SJSA1 (cell line): ENCODE results near the gene SH3GL1. TPM values are rescaled to one million over a fixed set of nuclear protein-coding genes. Genes with fewer than 3 reads are reported as not detected.

Source experiments
- DNase-seq, 2 experiments: peaks; one replicate each; pipeline ENCODE4 v3.0.0-alpha.2; 2015 to 2020; ENCODE audit warnings: low spot score in 2 of 2, low read depth in 1 of 2
- H3K27ac ChIP-seq: fragments of 250-450 bp; sonication (Bioruptor Pico); 2 replicates; pipeline ENCODE4 v1.5.1; 2020; ENCODE audit warnings: mild to moderate bottlenecking, moderate library complexity
- H3K27me3 ChIP-seq: fragments of 250-450 bp; sonication (Bioruptor Pico); replicated peaks from 2 replicates; pipeline ENCODE4 v1.5.1; 2020; ENCODE audit warnings: mild to moderate bottlenecking, moderate library complexity
- H3K36me3 ChIP-seq: fragments of 250-450 bp; sonication (Bioruptor Pico); 2 replicates; pipeline ENCODE4 v1.5.1; 2020; ENCODE audit warnings: mild to moderate bottlenecking
- H3K4me1 ChIP-seq: fragments of 250-450 bp; sonication (Bioruptor Pico); replicated peaks from 2 replicates; pipeline ENCODE4 v1.6.1; 2021; ENCODE audit warnings: mild to moderate bottlenecking
- H3K4me3 ChIP-seq: fragments of 250-450 bp; sonication (Bioruptor Pico); 2 replicates; pipeline ENCODE4 v1.5.1; 2020; ENCODE audit warnings: mild to moderate bottlenecking
- H3K9me3 ChIP-seq: fragments of 250-450 bp; sonication (Bioruptor Pico); replicated peaks from 2 replicates; pipeline ENCODE4 v1.5.1; 2020; ENCODE audit warnings: mild to moderate bottlenecking
- total RNA-seq: library from RNA; depleted of rRNA; stranded (reverse); fragments of >200 nt; shearing (Covaris generic); gene quantifications from 2 replicates; pipeline ENCODE4 v1.2.3, GENCODE V29; 2014

Gene SH3GL1
- total RNA-seq, 1 experiment from 2014 or later = 79.7 TPM

- Histone ChIP-seq H3K4me3 (no peak overlapping the region), H3K27ac (no peak overlapping the region), H3K27me3 (no peaks in the 10 kb centered on the region), H3K4me1 (no peaks in the 10 kb centered on the region), H3K9me3 (no peaks in the 10 kb centered on the region), H3K36me3 (peaks cover 90% of the 10 kb centered on the region)
- DNase-seq = no peak
Measured at GRCh38 chr19:4441994-4442818, 41.9 kb upstream of the SH3GL1 start.

DNA sequence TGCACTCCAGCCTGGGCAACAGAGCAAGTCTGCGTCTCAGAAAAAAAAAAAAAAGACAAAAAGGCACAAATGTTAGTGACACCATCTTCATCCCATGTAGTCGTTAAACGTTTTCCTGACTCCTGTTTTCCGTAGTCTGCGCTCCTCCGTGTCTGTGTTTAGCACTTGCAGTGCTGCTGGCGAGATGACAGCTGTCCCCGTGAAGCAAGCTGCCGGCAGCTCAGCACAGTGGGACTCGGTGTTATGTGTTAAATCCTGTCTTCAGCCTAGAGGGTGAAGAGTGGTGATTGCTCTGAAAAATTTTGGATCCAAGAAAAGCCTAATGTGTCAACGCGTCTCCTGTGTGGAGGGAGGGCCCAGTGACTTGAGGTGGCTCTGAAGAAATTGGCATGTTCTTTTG lies 38.9 kb upstream of the SH3GL1 start:
- H3K4me1 ChIP-seq = no peaks in the 10 kb centered on the region
- no peaks in the 10 kb centered on the region for H3K27me3 ChIP-seq
- peaks cover 85% of the 10 kb centered on the region for H3K36me3 ChIP-seq
- H3K4me3 ChIP-seq = no peak overlapping the region
- no peaks in the 10 kb centered on the region for H3K9me3 ChIP-seq
- no peak for DNase-seq
- H3K27ac ChIP-seq = no peak overlapping the region

DNA sequence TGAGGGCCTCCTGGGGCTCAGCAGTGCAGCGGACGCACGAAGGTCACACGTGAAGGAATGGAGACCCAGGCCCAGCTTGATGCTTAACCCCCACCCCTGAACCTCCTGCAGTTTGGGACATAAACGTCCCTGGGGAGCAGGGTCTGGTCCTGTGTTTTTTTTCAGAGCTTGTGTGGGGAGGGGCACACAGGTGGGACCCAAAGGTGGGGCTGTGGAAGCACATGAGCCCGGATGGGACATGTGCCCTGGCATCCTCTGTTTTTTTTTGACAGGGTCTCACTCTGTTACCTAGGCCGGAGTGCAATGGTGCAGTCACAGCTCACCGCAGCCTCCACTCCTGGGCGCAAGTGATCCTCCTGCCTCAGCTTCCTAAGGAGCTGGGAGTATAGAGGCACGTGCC lies 36.8 kb upstream of the SH3GL1 start:
- Histone ChIP-seq H3K27ac (no peak overlapping the region), H3K4me3 (no peak overlapping the region), H3K27me3 (no peaks in the 10 kb centered on the region), H3K4me1 (no peaks in the 10 kb centered on the region), H3K36me3 (peaks cover 87% of the 10 kb centered on the region), H3K9me3 (no peaks in the 10 kb centered on the region)
- DNase-seq = no peak

DNA sequence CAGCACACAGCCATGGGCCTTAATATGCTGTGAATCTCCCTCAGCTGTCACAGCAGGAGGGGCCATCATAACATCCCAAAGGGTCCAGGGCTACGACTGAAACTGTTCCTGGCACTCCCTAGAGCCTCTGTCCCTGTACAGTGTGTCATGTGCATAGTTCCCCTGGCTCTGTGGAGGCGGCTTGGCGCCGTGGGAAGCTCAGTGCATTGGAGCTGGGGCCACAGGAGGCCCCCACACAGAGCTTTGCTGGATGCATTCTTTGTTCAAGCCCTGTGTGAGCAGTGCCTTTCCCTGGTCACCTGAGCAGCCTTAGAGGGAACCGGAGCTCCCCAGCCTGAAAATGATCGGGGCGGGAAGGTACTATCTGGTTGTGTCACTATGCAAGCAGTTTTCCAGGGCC lies 35.9 kb upstream of the SH3GL1 start:
- DNase-seq = no peak
- H3K4me3 ChIP-seq = no peak overlapping the region
- no peak overlapping the region for H3K27ac ChIP-seq
- peaks cover 88% of the 10 kb centered on the region for H3K36me3 ChIP-seq
- no peaks in the 10 kb centered on the region for H3K4me1 ChIP-seq
- H3K9me3 ChIP-seq = no peaks in the 10 kb centered on the region
- H3K27me3 ChIP-seq = no peaks in the 10 kb centered on the region

DNA sequence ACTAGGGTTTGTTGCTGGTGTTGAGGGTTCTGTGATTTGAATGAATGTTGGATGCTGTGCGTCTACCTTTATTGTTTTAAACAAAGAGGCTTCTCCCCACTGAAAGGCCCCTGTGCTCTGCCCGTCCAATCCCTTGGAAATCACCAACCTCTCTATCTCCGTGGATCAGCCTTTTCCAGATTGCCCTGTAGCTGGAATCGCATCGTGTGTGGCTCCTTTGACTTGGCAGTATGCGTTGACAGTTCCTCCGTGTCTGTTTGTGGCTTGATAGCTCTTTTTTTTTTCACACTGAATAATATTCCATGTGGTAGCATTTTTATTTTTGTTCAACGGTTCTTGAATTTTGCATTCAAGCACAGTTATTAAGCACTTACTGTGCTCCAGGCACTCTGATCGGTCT lies 34.0 kb upstream of the SH3GL1 start:
- Histone ChIP-seq H3K27ac (no peak overlapping the region), H3K9me3 (no peaks in the 10 kb centered on the region), H3K36me3 (peaks cover 89% of the 10 kb centered on the region), H3K27me3 (no peaks in the 10 kb centered on the region), H3K4me3 (no peak overlapping the region), H3K4me1 (no peaks in the 10 kb centered on the region)
- DNase-seq = no peak

DNA sequence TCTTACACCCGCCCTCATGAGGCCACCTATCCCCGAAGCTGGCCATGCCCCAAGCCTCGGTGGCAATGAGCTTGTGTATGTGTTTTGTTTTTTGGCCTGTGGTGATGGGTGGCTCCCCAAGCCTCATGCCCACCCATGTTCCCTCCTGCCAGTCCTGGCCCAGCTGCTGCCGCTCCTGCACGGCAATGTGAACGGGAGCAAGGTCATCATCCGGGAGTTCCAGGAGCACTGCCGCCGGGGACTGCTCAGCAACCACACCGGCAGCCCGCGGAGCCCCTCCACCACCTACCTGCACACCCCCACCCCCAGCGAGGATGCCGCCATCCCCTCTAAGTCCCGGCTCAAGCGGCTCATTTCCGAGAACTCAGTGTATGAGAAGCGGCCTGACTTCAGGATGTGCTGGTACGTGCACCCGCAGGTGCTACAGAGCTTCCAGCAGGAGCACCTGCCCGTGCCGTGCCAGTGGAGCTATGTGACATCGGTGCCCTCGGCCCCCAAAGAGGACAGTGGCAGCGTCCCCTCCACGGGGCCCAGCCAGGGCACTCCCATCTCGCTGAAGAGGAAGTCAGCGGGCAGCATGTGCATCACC lies 32.7 kb upstream of the SH3GL1 start:
- Histone ChIP-seq H3K36me3 (peaks cover 91% of the 10 kb centered on the region), H3K27me3 (no peaks in the 10 kb centered on the region), H3K4me3 (no peak overlapping the region), H3K9me3 (no peaks in the 10 kb centered on the region), H3K4me1 (no peaks in the 10 kb centered on the region), H3K27ac (no peak overlapping the region)
- DNase-seq = no peak

DNA sequence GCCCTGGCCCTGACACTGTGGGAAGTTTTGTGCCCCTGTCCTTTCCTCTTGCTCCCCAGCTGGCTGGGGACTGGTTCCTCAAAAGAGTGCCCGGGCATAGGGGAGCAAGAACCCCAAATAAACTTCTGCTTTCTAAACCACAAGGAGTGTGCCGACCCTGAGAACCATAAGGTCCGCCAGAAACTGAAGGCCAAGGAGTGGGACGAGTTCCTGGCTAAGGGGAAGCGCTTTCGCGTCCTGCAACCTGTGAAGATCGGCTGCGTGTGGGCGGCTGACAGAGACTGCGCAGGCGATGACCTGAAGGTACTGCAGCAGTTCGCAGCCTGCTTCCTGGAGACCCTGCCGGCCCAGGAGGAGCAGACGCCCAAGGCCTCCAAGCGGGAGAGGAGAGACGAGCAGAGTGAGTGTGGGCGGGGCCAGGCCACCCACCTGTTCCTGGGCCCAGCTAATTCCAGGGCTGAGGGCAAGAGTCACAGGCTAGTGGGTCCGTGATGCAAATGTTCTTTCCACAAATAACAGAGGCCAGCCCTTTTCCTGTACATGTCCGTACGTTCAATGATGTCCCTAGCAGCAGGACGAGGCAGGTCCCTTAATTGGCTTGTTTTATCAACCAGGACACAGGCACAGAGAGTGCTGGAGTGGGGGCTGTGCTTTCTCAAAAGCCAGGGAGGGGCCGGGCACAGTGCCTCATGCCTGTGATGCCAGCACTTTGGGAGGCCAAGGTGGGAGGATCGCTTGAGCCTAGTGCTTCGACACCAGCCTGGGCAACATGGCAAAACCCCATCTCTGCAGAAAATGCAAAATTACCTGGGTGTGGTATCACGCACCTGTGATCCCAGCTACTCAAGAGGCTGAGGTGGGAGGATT lies 31.7 kb upstream of the SH3GL1 start:
- H3K36me3 ChIP-seq = peaks cover 92% of the 10 kb centered on the region
- H3K9me3 ChIP-seq = no peaks in the 10 kb centered on the region
- no peaks in the 10 kb centered on the region for H3K27me3 ChIP-seq
- no peak for DNase-seq
- H3K4me1 ChIP-seq = no peaks in the 10 kb centered on the region
- H3K4me3 ChIP-seq = no peak overlapping the region
- no peak overlapping the region for H3K27ac ChIP-seq

DNA sequence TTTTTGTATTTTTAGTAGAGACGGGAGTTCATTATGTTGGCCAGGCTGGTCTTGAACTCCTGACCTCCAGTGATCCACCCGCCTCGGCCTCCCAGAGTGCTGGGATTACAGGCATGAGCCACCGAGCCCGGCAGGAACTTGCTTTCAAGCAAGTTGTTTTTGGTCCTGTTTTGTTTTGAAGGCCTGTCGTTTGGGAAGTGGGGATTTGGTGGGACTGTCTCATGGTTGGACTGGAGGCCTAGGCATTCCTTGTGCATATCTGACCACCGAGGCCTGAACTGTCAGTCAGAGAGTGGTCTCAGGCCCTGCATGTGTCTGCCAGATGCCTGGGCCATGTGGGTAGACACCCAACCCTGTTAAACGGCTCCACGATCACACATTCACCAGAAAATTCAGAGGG lies 30.9 kb upstream of the SH3GL1 start:
- H3K27ac ChIP-seq = no peak overlapping the region
- H3K4me3 ChIP-seq = no peak overlapping the region
- H3K4me1 ChIP-seq = peaks cover 4% of the 10 kb centered on the region
- no peaks in the 10 kb centered on the region for H3K27me3 ChIP-seq
- no peaks in the 10 kb centered on the region for H3K9me3 ChIP-seq
- peaks cover 90% of the 10 kb centered on the region for H3K36me3 ChIP-seq
- no peak for DNase-seq

GRCh38 chr19:4430760-4431159 lies 30.4 kb upstream of the SH3GL1 start:
- Histone ChIP-seq H3K4me3 (no peak overlapping the region), H3K4me1 (peaks cover 10% of the 10 kb centered on the region), H3K27me3 (no peaks in the 10 kb centered on the region), H3K27ac (no peak overlapping the region), H3K36me3 (peaks cover 87% of the 10 kb centered on the region), H3K9me3 (no peaks in the 10 kb centered on the region)
- no peak for DNase-seq

GRCh38 chr19:4429771-4430171 lies 29.4 kb upstream of the SH3GL1 start:
- DNase-seq = no peak
- no peak overlapping the region for H3K27ac ChIP-seq
- no peaks in the 10 kb centered on the region for H3K27me3 ChIP-seq
- no peaks in the 10 kb centered on the region for H3K9me3 ChIP-seq
- peaks cover 85% of the 10 kb centered on the region for H3K36me3 ChIP-seq
- peaks cover 20% of the 10 kb centered on the region for H3K4me1 ChIP-seq
- H3K4me3 ChIP-seq = no peak overlapping the region

GRCh38 chr19:4429256-4429655 lies 28.9 kb upstream of the SH3GL1 start:
- no peak for DNase-seq
- H3K27ac ChIP-seq = no peak overlapping the region
- no peaks in the 10 kb centered on the region for H3K9me3 ChIP-seq

DNA sequence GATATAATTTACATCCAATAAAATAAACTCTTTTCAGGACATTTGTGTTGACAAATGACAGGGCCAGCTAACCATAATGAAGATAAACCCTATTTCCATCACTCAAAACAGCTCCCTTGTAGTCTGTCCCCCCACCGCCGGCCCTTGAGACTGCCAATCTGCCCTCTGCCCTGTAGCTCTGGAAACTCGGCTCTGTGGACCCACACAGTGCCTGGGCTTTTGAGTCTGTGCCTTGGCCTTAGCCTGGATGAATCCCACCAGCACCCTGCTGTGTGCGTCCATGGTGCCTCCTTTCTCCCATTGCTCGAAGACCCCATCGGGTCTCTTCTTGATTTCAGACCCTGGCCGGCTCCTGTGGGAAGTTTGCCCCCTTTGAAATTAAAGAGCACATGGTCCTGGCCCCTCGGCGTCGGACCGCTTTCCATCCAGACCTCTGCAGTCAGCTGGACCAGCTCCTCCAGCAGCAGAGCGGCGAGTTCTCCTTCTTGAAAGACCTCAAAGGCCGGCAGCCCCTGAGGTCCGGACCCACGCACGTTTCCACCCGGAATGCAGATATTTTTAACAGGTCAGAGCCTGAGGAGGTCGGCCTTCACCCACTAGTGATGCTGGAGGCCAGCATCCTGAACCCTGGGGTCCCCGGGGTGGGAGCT lies 28.1 kb upstream of the SH3GL1 start:
- Histone ChIP-seq H3K4me3 (no peak overlapping the region), H3K27me3 (no peaks in the 10 kb centered on the region), H3K4me1 (peaks cover 20% of the 10 kb centered on the region), H3K27ac (no peak overlapping the region), H3K9me3 (no peaks in the 10 kb centered on the region), H3K36me3 (peaks cover 85% of the 10 kb centered on the region)
- no peak for DNase-seq

More at GRCh38 chr19:4429256-4429655, 28.9 kb upstream of the SH3GL1 start:
- Histone ChIP-seq H3K4me1 (peaks cover 20% of the 10 kb centered on the region), H3K36me3 (peaks cover 85% of the 10 kb centered on the region), H3K27me3 (no peaks in the 10 kb centered on the region), H3K4me3 (no peak overlapping the region)

DNA sequence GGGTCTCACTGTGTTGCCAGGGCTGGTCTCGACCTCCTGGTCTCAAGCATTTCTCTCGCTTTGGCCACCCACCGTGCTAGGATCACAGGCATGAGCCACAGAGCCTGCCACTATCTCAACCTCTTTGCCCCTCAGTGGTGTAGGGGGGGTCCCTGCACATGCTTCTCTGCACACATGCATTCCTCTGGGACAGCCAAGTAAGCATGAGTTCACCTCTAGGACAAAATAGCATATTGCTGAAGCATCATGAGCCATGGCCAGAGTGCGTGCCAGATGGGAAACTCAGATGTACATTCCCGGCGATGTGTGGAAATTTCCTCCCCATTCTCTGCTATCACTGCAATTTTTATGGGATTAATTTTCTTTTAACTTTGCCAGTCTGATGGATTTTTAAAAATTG lies 25.2 kb upstream of the SH3GL1 start:
- peaks cover 20% of the 10 kb centered on the region for H3K4me1 ChIP-seq
- H3K27me3 ChIP-seq = no peaks in the 10 kb centered on the region
- no peaks in the 10 kb centered on the region for H3K9me3 ChIP-seq
- H3K4me3 ChIP-seq = no peak overlapping the region
- DNase-seq = peak; percentile 81 to 91
- H3K36me3 ChIP-seq = peaks cover 85% of the 10 kb centered on the region
- H3K27ac ChIP-seq = peak overlapping the region; percentile 77
